ENCODE results near the gene STARD4. TPM values are rescaled to one million over a fixed set of nuclear protein-coding genes. Genes with fewer than 3 reads are reported as not detected.

STARD4 gene
- total RNA-seq, 1 experiment from 2014 or later, result 48.5 TPM

DNA sequence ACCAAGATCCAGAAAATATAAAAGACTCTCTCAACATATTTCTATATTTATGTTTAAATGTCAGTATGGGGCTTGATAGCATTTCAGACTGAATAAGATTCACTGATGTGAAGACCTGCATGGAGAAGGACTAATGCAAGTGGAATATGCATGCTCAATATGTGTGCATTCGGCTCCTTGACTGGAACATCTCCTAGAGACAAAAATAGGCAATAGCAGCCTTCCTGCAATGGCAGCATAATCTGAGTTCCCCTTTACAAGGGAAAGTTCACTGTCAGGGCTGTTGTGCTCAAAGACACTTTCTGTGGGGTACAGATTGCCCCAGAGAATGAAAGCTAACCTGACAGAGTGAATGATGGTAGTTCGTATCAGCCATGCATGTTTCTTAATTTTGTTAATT, 42.4 kb downstream of the STARD4 start (continued):
- TF ChIP-seq FOXP1 (CRISPR knock-in tag; IDR thresholded peaks at IDR 0.05; ENCODE audit: borderline replicate concordance) (no peak), SMAD4 (CRISPR knock-in tag; IDR thresholded peaks at IDR 0.05) (no peak), ZNF671 (CRISPR knock-in tag; IDR thresholded peaks at IDR 0.05) (no peak), JAZF1 (CRISPR knock-in tag; IDR thresholded peaks at IDR 0.05) (no peak)
- TF ChIP-seq, protein P1, sequence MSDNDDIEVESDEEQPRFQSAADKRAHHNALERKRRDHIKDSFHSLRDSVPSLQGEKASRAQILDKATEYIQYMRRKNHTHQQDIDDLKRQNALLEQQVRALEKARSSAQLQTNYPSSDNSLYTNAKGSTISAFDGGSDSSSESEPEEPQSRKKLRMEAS (CRISPR knock-in tag; IDR thresholded peaks at IDR 0.05), result no peak

DNA sequence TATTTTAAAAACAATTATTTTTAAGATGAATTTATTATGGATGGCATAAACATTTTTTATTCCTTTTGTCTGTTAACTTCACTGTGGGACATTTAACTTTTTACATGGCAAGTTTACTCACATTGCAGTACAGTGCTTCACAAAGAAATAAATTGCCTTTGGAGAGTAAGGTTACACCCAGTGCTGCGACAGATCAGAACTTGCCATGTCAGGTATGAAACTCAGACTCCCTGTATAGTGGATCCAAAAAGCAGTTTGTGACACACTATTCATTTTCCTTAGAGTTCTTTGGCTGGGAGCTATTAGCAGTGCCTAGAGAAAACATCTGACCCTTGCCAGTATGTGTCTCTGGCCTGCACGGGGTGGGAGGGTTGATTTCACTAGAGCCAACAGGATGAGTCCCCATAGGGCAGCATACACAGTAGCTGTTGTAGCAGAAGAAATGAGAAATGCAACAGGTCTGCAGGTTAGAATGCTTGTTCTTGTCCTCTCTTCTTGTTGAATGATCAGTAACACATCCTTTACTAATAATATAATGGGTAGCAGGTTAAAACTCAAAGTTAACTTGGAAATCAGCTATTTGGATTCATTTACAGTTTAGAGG, 42.9 kb downstream of the STARD4 start:
- DNase-seq (ENCODE audit: low spot score) (no peak), ATAC-seq (no peak; the same call in none of the 2 replicates)
- Mint-ChIP-seq H3K4me3 (no peak overlapping the region), H3K4me1 (no peaks in the 10 kb centered on the region), H3K36me3 (peaks cover 16% of the 10 kb centered on the region), H3K9me3 (peaks cover 40% of the 10 kb centered on the region), H3K27ac (no peak overlapping the region), H3K27me3 (ENCODE audit: low read depth) (no peaks in the 10 kb centered on the region)
- TF ChIP-seq, protein P2, sequence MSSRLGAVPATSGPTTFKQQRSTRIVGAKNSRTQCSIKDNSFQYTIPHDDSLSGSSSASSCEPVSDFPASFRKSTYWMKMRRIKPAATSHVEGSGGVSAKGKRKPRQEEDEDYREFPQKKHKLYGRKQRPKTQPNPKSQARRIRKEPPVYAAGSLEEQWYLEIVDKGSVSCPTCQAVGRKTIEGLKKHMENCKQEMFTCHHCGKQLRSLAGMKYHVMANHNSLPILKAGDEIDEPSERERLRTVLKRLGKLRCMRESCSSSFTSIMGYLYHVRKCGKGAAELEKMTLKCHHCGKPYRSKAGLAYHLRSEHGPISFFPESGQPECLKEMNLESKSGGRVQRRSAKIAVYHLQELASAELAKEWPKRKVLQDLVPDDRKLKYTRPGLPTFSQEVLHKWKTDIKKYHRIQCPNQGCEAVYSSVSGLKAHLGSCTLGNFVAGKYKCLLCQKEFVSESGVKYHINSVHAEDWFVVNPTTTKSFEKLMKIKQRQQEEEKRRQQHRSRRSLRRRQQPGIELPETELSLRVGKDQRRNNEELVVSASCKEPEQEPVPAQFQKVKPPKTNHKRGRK (CRISPR knock-in tag; IDR thresholded peaks at IDR 0.05; ENCODE audit: borderline replicate concordance), result no peak
- TF ChIP-seq, protein P3, sequence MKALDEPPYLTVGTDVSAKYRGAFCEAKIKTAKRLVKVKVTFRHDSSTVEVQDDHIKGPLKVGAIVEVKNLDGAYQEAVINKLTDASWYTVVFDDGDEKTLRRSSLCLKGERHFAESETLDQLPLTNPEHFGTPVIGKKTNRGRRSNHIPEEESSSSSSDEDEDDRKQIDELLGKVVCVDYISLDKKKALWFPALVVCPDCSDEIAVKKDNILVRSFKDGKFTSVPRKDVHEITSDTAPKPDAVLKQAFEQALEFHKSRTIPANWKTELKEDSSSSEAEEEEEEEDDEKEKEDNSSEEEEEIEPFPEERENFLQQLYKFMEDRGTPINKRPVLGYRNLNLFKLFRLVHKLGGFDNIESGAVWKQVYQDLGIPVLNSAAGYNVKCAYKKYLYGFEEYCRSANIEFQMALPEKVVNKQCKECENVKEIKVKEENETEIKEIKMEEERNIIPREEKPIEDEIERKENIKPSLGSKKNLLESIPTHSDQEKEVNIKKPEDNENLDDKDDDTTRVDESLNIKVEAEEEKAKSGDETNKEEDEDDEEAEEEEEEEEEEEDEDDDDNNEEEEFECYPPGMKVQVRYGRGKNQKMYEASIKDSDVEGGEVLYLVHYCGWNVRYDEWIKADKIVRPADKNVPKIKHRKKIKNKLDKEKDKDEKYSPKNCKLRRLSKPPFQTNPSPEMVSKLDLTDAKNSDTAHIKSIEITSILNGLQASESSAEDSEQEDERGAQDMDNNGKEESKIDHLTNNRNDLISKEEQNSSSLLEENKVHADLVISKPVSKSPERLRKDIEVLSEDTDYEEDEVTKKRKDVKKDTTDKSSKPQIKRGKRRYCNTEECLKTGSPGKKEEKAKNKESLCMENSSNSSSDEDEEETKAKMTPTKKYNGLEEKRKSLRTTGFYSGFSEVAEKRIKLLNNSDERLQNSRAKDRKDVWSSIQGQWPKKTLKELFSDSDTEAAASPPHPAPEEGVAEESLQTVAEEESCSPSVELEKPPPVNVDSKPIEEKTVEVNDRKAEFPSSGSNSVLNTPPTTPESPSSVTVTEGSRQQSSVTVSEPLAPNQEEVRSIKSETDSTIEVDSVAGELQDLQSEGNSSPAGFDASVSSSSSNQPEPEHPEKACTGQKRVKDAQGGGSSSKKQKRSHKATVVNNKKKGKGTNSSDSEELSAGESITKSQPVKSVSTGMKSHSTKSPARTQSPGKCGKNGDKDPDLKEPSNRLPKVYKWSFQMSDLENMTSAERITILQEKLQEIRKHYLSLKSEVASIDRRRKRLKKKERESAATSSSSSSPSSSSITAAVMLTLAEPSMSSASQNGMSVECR (CRISPR knock-in tag; IDR thresholded peaks at IDR 0.05; ENCODE audit: borderline replicate concordance), result no peak
- TF ChIP-seq, protein P4, sequence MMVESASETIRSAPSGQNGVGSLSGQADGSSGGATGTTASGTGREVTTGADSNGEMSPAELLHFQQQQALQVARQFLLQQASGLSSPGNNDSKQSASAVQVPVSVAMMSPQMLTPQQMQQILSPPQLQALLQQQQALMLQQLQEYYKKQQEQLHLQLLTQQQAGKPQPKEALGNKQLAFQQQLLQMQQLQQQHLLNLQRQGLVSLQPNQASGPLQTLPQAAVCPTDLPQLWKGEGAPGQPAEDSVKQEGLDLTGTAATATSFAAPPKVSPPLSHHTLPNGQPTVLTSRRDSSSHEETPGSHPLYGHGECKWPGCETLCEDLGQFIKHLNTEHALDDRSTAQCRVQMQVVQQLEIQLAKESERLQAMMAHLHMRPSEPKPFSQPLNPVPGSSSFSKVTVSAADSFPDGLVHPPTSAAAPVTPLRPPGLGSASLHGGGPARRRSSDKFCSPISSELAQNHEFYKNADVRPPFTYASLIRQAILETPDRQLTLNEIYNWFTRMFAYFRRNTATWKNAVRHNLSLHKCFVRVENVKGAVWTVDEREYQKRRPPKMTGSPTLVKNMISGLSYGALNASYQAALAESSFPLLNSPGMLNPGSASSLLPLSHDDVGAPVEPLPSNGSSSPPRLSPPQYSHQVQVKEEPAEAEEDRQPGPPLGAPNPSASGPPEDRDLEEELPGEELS (CRISPR knock-in tag; IDR thresholded peaks at IDR 0.05), result no peak
- TF ChIP-seq ZNF232 (CRISPR knock-in tag; IDR thresholded peaks at IDR 0.05), result no peak
- TF ChIP-seq, protein P5, sequence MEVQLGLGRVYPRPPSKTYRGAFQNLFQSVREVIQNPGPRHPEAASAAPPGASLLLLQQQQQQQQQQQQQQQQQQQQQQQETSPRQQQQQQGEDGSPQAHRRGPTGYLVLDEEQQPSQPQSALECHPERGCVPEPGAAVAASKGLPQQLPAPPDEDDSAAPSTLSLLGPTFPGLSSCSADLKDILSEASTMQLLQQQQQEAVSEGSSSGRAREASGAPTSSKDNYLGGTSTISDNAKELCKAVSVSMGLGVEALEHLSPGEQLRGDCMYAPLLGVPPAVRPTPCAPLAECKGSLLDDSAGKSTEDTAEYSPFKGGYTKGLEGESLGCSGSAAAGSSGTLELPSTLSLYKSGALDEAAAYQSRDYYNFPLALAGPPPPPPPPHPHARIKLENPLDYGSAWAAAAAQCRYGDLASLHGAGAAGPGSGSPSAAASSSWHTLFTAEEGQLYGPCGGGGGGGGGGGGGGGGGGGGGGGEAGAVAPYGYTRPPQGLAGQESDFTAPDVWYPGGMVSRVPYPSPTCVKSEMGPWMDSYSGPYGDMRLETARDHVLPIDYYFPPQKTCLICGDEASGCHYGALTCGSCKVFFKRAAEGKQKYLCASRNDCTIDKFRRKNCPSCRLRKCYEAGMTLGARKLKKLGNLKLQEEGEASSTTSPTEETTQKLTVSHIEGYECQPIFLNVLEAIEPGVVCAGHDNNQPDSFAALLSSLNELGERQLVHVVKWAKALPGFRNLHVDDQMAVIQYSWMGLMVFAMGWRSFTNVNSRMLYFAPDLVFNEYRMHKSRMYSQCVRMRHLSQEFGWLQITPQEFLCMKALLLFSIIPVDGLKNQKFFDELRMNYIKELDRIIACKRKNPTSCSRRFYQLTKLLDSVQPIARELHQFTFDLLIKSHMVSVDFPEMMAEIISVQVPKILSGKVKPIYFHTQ (CRISPR knock-in tag; IDR thresholded peaks at IDR 0.05), result no peak
- no peak for TF ChIP-seq ZNF671 (CRISPR knock-in tag; IDR thresholded peaks at IDR 0.05)
- no peak for TF ChIP-seq ESRRA (CRISPR knock-in tag; IDR thresholded peaks at IDR 0.05; ENCODE audit: borderline replicate concordance)
- TF ChIP-seq, protein P6, sequence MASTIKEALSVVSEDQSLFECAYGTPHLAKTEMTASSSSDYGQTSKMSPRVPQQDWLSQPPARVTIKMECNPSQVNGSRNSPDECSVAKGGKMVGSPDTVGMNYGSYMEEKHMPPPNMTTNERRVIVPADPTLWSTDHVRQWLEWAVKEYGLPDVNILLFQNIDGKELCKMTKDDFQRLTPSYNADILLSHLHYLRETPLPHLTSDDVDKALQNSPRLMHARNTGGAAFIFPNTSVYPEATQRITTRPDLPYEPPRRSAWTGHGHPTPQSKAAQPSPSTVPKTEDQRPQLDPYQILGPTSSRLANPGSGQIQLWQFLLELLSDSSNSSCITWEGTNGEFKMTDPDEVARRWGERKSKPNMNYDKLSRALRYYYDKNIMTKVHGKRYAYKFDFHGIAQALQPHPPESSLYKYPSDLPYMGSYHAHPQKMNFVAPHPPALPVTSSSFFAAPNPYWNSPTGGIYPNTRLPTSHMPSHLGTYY (CRISPR knock-in tag; IDR thresholded peaks at IDR 0.05), result no peak
- ChIA-PET POLR2A (no interaction called here), CTCF (interaction anchor here (1.1 to 1.4 kb wide), 2 partner anchors 62 to 190 kb away, joined by 4 to 7 read pairs; no protein-coding TSS in a partner anchor)
